K562 (cell line): Measurements from ENCODE around the gene KMT2D. TPM values are rescaled to one million over a fixed set of nuclear protein-coding genes. Genes with fewer than 3 reads are reported as not detected.
A peak's percentile ranks its signal among the peaks of the same experiment; 100 is the strongest.

Experiments
- ETV5 ChIP-seq: sonication (generic); formaldehyde crosslinking; IDR thresholded peaks from 2 replicates; pipeline ENCODE4 v1.4.0; 2020; ENCODE audit warnings: low read depth, mild to moderate bottlenecking, missing genetic modification reagents
- KLF13 ChIP-seq: fragments of 450-650 bp; IDR thresholded peaks from 2 replicates; pipeline ENCODE4 v1.6.1; 2016; ENCODE audit warnings: missing genetic modification characterization, low read depth, mild to moderate bottlenecking, missing compliant biosample characterization, moderate library complexity, borderline replicate concordance
- NCOA4 ChIP-seq: fragments of 450-650 bp; IDR thresholded peaks from 2 replicates; pipeline ENCODE4 v1.6.1; 2018; ENCODE audit warnings: mild to moderate bottlenecking; ENCODE audit not compliant: partially characterized antibody
- RCOR1 ChIP-seq, 2 experiments: IDR thresholded peaks; 2 replicates each; pipeline ENCODE4 v1.6.1; 2012; ENCODE audit warnings: low read depth in 2 of 2, low read length in 2 of 2, borderline replicate concordance in 1 of 2, improper control_type of control experiment in 1 of 2
- TAF1 ChIP-seq: IDR thresholded peaks from 2 replicates; pipeline ENCODE4 v1.6.1; 2011; ENCODE audit warnings: mild to moderate bottlenecking, low read length, moderate library complexity; ENCODE audit not compliant: insufficient read depth, control insufficient read depth, severe bottlenecking; ENCODE audit errors: extremely low read depth
- XRCC5 ChIP-seq: fragments of 200-400 bp; formaldehyde crosslinking; IDR thresholded peaks from 2 replicates; pipeline ENCODE4 v1.6.1; 2017; ENCODE audit warnings: low read depth, mild to moderate bottlenecking, low read length
- ZFX ChIP-seq: sonication (generic); formaldehyde crosslinking; IDR thresholded peaks from 2 replicates; pipeline ENCODE4 v1.8.0; 2022; ENCODE audit warnings: mild to moderate bottlenecking, missing genetic modification reagents, moderate library complexity
- ZNF316 ChIP-seq: fragments of 450-650 bp; IDR thresholded peaks from 2 replicates; pipeline ENCODE4 v1.6.1; 2016
- polyA plus RNA-seq, 8 experiments: library from polyadenylated mRNA; depleted of rRNA in 4 of 8; stranded (reverse) in 5 of 8; unstranded in 3 of 8; fragments of >200 nt; fragmentation: Nextera tagmentation in 2 of 8; fragmentation: Illumina TruSeq in 1 of 8; extraction: Ambion mirVana in 2 of 8; extraction: Trizol in 1 of 8; gene quantifications; 2 replicates each; pipeline versions ENCODE4 v1.2.1 to v1.2.3, GENCODE V29; 2011 to 2014; ENCODE audit warnings: inconsistent platforms in 1 of 8, missing spikeins in 1 of 8
- total RNA-seq, 7 experiments: library from RNA; depleted of rRNA in 6 of 7; stranded (reverse); fragments of >200 nt in 6 of 7; fragmentation: Illumina TruSeq in 2 of 7; extraction: Trizol in 2 of 7; gene quantifications; 2 replicates each; pipeline versions ENCODE4 v1.2.1 to v1.2.3, GENCODE V29; 2011 to 2021; ENCODE audit warnings: low replicate concordance in 1 of 7
- TF ChIP-seq, protein P1 (sequence below): sonication (generic); formaldehyde crosslinking; IDR thresholded peaks from 2 replicates; pipeline ENCODE4 v1.8.1; 2022; ENCODE audit warnings: missing genetic modification reagents
- TF ChIP-seq, protein P2 (sequence below): fragments of 450-650 bp; formaldehyde crosslinking; IDR thresholded peaks from 2 replicates; pipeline ENCODE4 v1.4.0; 2022; ENCODE audit warnings: missing genetic modification characterization
- TF ChIP-seq, protein P3 (sequence below): fragments of 250-450 bp; sonication (Bioruptor Pico); IDR thresholded peaks from 2 replicates; pipeline ENCODE4 v1.5.0; 2021; ENCODE audit warnings: mild to moderate bottlenecking, moderate library complexity
- TF ChIP-seq, protein P4 (sequence below): fragments of 200-800 bp; sonication (Bioruptor generic); IDR thresholded peaks from 2 replicates; pipeline ENCODE4 v1.6.1; 2017; ENCODE audit warnings: missing genetic modification characterization, missing compliant biosample characterization
- TF ChIP-seq, protein P5 (sequence below): fragments of 250-450 bp; sonication (Bioruptor Pico); IDR thresholded peaks from 2 replicates; pipeline ENCODE4 v1.8.0; 2021; ENCODE audit warnings: mild to moderate bottlenecking, moderate library complexity

Gene KMT2D
- total and polyA plus RNA-seq, 9 of the 15 experiments (the other 6 are each of a cell fraction or from before 2014, with no cell fraction given), result 0.22 to 93.7 (median 13.7) TPM

DNA sequence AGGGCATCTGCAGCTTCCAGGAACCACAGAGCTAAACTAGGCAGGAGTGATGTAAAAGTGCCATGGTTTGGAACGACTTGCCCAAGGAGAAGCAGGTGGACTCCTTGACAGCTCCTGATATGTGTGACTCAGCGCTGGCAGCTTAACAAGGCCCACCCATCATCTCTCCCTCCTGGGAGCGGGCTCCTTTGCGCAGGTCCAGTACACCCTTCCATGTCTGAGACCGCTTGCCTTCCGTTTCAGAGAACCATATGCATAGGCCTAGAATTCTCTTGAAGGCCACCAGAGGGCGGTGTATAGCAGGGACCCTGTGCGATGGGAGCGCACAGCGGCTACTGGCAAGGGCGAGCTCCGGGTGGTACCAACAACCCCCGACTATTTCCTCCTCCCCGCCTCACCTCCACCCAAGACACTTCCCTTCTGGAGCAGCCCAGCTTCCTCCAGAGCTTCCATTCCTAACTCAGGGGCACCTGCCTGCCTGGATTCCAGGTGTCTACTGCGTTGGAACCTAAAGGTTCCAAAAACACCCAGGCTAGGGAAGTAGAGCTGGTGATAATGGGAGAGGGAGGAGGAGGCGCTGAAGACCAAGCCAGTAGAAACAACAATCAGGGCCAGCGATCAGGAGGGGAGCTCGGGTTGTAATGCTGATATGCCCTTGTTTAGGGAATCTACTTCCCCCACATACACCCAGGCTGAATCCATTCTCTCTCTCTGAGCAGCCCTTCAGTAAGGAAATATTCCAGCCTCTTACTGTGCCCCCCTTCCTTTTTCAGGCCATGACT is 27.7 kb upstream of the KMT2D start (continued):
- TF ChIP-seq, protein P1, sequence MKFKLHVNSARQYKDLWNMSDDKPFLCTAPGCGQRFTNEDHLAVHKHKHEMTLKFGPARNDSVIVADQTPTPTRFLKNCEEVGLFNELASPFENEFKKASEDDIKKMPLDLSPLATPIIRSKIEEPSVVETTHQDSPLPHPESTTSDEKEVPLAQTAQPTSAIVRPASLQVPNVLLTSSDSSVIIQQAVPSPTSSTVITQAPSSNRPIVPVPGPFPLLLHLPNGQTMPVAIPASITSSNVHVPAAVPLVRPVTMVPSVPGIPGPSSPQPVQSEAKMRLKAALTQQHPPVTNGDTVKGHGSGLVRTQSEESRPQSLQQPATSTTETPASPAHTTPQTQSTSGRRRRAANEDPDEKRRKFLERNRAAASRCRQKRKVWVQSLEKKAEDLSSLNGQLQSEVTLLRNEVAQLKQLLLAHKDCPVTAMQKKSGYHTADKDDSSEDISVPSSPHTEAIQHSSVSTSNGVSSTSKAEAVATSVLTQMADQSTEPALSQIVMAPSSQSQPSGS (CRISPR knock-in tag), result no peak
- TF ChIP-seq TAF1 (no peak), NCOA4 (no peak), KLF13 (0 out of 2 replicates have a peak, but pooled peaks have one; percentile 40), RCOR1 (IDR thresholded peaks at IDR 0.05; ENCODE audit: borderline replicate concordance in 1 of 2, low read depth in 2 of 2, low read length in 2 of 2) (peak in 1 of 2 experiments; percentile 21; a peak in 3 of 4 replicates), ETV5 (CRISPR knock-in tag) (peak; percentile 49; the same call in 1 of the 2 replicates), ZFX (CRISPR knock-in tag) (peak; percentile 53), XRCC5 (peak; percentile 91; the same call in 1 of the 2 replicates), ZNF316 (peak; percentile 49)
- TF ChIP-seq, protein P2, sequence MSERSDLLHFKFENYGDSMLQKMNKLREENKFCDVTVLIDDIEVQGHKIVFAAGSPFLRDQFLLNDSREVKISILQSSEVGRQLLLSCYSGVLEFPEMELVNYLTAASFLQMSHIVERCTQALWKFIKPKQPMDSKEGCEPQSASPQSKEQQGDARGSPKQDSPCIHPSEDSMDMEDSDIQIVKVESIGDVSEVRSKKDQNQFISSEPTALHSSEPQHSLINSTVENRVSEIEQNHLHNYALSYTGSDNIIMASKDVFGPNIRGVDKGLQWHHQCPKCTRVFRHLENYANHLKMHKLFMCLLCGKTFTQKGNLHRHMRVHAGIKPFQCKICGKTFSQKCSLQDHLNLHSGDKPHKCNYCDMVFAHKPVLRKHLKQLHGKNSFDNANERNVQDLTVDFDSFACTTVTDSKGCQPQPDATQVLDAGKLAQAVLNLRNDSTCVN (CRISPR knock-in tag), result 0 out of 2 replicates have a peak, but pooled peaks have one; percentile 43
- TF ChIP-seq, protein P3, sequence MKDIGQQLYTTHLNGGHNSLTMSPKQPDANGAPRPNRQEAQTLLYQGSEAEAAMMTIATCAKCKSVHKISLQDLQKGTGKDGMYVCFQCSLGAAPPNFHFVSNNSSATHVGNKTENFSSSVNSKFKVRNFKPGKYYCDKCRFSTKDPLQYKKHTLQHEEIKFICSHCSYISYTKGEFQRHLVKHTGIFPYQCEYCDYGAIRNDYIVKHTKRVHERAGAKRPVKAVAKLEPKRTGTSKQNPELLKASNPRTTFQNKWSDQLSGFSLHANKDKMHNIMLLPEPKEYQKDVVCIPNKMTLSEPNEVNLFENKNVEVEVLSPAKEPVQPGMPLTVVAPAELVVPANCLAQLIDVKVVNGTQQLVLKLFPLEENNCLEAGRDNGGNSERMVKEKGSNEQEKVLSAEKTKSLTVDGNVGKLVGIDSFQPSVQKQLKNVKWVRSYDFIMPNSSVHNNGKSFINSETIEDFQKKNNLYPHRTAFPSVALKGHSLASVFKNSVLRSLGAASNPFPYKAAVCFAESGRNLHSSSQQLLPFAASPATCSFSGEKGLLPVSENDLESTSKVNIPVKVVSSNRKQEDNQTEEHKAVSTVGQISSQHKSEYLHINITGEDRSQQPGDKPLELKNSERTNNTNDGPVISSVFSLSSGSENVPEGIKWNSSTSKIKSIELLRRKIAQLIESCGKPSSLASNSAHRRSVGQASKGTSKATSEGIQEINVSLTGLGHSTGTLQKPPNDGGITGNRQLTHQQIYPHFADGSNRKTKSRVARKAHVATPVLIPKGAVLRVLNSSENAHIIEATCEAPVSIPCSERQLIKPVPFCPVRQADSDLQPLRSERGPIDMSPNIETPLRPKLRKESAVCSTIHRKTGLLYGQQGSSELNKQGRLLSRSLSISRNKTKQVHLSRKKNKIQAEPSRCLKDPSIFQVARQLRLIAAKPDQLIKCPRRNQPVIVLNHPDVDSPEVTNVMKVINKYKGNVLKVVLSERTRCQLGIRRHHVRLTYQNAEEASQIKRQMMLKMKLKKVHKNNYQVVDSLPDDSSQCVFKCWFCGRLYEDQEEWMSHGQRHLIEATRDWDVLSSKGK, result no peak
- TF ChIP-seq, protein P4, sequence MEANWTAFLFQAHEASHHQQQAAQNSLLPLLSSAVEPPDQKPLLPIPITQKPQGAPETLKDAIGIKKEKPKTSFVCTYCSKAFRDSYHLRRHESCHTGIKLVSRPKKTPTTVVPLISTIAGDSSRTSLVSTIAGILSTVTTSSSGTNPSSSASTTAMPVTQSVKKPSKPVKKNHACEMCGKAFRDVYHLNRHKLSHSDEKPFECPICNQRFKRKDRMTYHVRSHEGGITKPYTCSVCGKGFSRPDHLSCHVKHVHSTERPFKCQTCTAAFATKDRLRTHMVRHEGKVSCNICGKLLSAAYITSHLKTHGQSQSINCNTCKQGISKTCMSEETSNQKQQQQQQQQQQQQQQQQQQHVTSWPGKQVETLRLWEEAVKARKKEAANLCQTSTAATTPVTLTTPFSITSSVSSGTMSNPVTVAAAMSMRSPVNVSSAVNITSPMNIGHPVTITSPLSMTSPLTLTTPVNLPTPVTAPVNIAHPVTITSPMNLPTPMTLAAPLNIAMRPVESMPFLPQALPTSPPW, result peak; percentile 41
- TF ChIP-seq, protein P5, sequence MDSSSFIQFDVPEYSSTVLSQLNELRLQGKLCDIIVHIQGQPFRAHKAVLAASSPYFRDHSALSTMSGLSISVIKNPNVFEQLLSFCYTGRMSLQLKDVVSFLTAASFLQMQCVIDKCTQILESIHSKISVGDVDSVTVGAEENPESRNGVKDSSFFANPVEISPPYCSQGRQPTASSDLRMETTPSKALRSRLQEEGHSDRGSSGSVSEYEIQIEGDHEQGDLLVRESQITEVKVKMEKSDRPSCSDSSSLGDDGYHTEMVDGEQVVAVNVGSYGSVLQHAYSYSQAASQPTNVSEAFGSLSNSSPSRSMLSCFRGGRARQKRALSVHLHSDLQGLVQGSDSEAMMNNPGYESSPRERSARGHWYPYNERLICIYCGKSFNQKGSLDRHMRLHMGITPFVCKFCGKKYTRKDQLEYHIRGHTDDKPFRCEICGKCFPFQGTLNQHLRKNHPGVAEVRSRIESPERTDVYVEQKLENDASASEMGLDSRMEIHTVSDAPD, result no peak
